Thyroid gland (tissue), 4 donors: ENCODE results near the gene SPTBN4. TPM values are rescaled to one million over a fixed set of nuclear protein-coding genes. Genes with fewer than 3 reads are reported as not detected.
"Not testable (repeated sequence)": the region's sequence is repeated elsewhere in the genome, so short reads cannot be mapped to it uniquely, and the experiment has no call there.

ENCODE experiments used
- DNase-seq, 2 donors: peaks; one replicate each; pipeline ENCODE4 v3.0.0-alpha.2; 2019
- H3K27ac ChIP-seq, 3 donors: fragments of 200-600 bp; sonication (generic); 1 replicate in 2 of 3; 2 replicates in 1 of 3; pipeline ENCODE4 v1.5.1; 2016 to 2019; ENCODE audit warnings: mild to moderate bottlenecking in 1 of 3, moderate library complexity in 1 of 3
- H3K27me3 ChIP-seq: fragments of 200-600 bp; sonication (generic); one replicate; pipeline ENCODE4 v1.5.1; 2019
- H3K36me3 ChIP-seq, 2 donors: fragments of 200-600 bp; sonication (generic); one replicate each; pipeline ENCODE4 v1.5.1; 2016 to 2019
- H3K4me1 ChIP-seq, 2 donors: fragments of 200-600 bp; sonication (generic); one replicate each; pipeline ENCODE4 v1.5.1; 2017 to 2019
- H3K4me3 ChIP-seq, 3 donors: fragments of 200-600 bp; sonication (generic); replicated peaks in 1 of 3; 1 replicate in 2 of 3; 2 replicates in 1 of 3; pipeline ENCODE4 v1.5.1; 2016; ENCODE audit warnings: mild to moderate bottlenecking in 1 of 3
- H3K9me3 ChIP-seq: fragments of 200-600 bp; sonication (generic); one replicate; pipeline ENCODE4 v1.5.1; 2017
- POLR2A ChIP-seq, 2 donors: fragments of 450-650 bp; IDR thresholded peaks; one replicate each; pipeline ENCODE4 v1.6.1; 2017; ENCODE audit warnings: antibody characterized with exemption in 2 of 2, mild to moderate bottlenecking in 2 of 2, moderate library complexity in 1 of 2
- WGBS, 2 donors: methylation state at CpG; one replicate each; pipeline ENCODE4 v1.1.5; 2017; 5-methylcytosine and 5-hydroxymethylcytosine counted together
- intact Hi-C: fragments of 100-400 bp; cut with DNase I; formaldehyde crosslinking; loops from one replicate; pipeline ENCODE4 v1.15.1; 2023
- total RNA-seq, 4 donors: library from RNA; depleted of rRNA; stranded (reverse); fragments of >200 nt; gene quantifications; one replicate each; pipeline ENCODE4 v1.2.3, GENCODE V29; 2016
- TF ChIP-seq, protein P1 (sequence below), 6 experiments: fragments of 200-600 bp in 3 of 6; fragments of 450-650 bp in 3 of 6; sonication (generic) in 3 of 6; IDR thresholded peaks; one replicate each; pipeline ENCODE4 v1.5.1; 2016 to 2019; ENCODE audit warnings: antibody characterized with exemption in 6 of 6, mild to moderate bottlenecking in 2 of 6, inconsistent platforms in 1 of 6, moderate library complexity in 1 of 6

SPTBN4 gene
- total RNA-seq, 4 donors from 2014 or later = 0.67 to 2.7 (median 1.0) TPM

GRCh38 chr19:40460185-40460584 is 6.6 kb upstream of the SPTBN4 start:
- 90 to 92% methylated on average over 3 of the region's 3 CpGs for WGBS, 2 donors
- H3K27me3 ChIP-seq = no peaks in the 10 kb centered on the region
- no peak overlapping the region for H3K4me3 ChIP-seq
- TF ChIP-seq POLR2A (IDR thresholded peaks at IDR 0.05) = no peak
- TF ChIP-seq, protein P1, sequence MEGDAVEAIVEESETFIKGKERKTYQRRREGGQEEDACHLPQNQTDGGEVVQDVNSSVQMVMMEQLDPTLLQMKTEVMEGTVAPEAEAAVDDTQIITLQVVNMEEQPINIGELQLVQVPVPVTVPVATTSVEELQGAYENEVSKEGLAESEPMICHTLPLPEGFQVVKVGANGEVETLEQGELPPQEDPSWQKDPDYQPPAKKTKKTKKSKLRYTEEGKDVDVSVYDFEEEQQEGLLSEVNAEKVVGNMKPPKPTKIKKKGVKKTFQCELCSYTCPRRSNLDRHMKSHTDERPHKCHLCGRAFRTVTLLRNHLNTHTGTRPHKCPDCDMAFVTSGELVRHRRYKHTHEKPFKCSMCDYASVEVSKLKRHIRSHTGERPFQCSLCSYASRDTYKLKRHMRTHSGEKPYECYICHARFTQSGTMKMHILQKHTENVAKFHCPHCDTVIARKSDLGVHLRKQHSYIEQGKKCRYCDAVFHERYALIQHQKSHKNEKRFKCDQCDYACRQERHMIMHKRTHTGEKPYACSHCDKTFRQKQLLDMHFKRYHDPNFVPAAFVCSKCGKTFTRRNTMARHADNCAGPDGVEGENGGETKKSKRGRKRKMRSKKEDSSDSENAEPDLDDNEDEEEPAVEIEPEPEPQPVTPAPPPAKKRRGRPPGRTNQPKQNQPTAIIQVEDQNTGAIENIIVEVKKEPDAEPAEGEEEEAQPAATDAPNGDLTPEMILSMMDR (IDR thresholded peaks at IDR 0.05) = no peak
- no peaks in the 10 kb centered on the region for H3K9me3 ChIP-seq
- intact Hi-C loops = loop anchor here (10.0 kb wide), 2 partner anchors 65 to 135 kb away; no protein-coding TSS in a partner anchor
- peaks cover 0 to 5% of the 10 kb centered on the region in 2 donors for H3K36me3 ChIP-seq
- H3K27ac ChIP-seq = no peak overlapping the region
- no peak for DNase-seq
- H3K4me1 ChIP-seq = peaks cover 8 to 16% of the 10 kb centered on the region in 2 donors

DNA sequence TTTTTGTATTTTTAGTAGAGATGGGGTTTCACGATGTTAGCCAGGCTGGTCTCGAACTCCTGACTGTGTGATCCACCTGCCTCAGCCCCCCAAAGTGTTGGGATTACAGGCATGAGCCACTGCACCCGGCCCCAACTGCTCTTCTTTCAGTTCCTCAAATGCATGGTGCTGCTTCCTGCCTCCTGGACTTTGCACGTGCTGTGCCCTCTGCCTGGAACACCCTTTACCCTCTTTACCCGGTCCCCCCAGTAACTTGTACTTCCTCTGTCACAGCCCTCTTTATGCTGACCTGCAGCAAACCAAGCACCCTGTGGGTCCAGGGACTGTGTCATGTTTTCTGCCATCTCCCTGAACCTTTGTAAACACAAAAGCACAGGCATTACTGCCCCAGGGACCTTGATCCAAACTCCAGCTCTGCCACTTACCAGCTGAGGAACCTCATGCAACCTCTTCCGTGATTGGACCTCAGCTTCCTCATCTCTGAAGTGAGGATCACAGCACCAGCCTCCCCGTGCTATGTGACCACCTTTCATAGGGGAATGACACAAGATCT is 5.1 kb upstream of the SPTBN4 start:
- WGBS, 2 donors = 81 to 82% methylated on average over 7 of the region's 7 CpGs
- TF ChIP-seq, protein P1 (IDR thresholded peaks at IDR 0.05) = no peak
- no peak for TF ChIP-seq POLR2A (IDR thresholded peaks at IDR 0.05)
- no peaks in the 10 kb centered on the region for H3K27me3 ChIP-seq
- intact Hi-C loops = loop anchor here (10.0 kb wide), 2 partner anchors 63 to 133 kb away; no protein-coding TSS in a partner anchor
- no peak overlapping the region for H3K27ac ChIP-seq
- peaks cover 0 to 5% of the 10 kb centered on the region in 2 donors for H3K36me3 ChIP-seq
- H3K4me1 ChIP-seq = peaks cover 15 to 24% of the 10 kb centered on the region in 2 donors
- no peak overlapping the region for H3K4me3 ChIP-seq
- H3K9me3 ChIP-seq = no peaks in the 10 kb centered on the region
- no peak for DNase-seq

DNA sequence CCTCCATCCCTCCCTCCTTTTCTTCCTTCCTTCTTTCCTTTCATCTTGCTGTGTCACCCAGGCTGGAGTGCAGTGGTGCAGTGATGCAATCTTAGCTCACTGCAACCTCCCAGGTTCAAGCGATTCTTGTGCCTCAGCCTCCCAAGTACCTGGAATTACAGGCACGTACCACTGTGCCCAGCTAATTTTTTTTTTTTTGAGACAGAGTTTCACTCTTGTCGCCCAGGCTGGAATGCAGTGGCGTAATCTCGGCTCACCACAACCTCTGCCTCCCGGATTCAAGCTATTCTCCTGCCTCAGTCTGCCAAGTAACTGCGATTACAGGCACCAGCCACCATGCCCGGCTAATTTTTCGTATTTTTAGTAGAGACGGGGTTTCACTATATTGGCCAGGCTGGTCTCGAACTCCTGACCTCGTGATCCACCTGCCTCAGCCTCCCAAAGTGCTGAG is 3.2 kb upstream of the SPTBN4 start:
- WGBS, 2 donors = 69 to 73% methylated on average over 12 of the region's 12 CpGs
- not testable (repeated sequence) for H3K36me3 ChIP-seq, H3K27me3 ChIP-seq, H3K4me3 ChIP-seq, H3K9me3 ChIP-seq
- DNase-seq = peak; percentile 16 to 36
- intact Hi-C loops = loop anchor here (10.0 kb wide), 2 partner anchors 61 to 131 kb away; no protein-coding TSS in a partner anchor
- Histone ChIP-seq H3K4me1 (peaks cover 18 to 31% of the 10 kb centered on the region in 2 donors), H3K27ac (peak overlapping the region in 2 of 3 donors; percentile 94 to 95)

- Histone ChIP-seq H3K4me1 (peaks cover 18 to 31% of the 10 kb centered on the region in 2 donors), H3K36me3 (no peaks in the 10 kb centered on the region), H3K9me3 (no peaks in the 10 kb centered on the region), H3K27me3 (no peaks in the 10 kb centered on the region), H3K4me3 (peak overlapping the region in 1 of 3 donors; percentile 55), H3K27ac (peak overlapping the region; percentile 91 to 95 (median 94))
- TF ChIP-seq POLR2A (IDR thresholded peaks at IDR 0.05) = peak in 1 of 2 donors; percentile 19
- TF ChIP-seq, protein P1 (IDR thresholded peaks at IDR 0.05) = peak; percentile 73 to 94 (median 87)
- WGBS, 2 donors = 21 to 25% methylated on average over 11 of the region's 11 CpGs
- peak; percentile 91 to 94 for DNase-seq
- intact Hi-C loops = loop anchor here (10.0 kb wide), 2 partner anchors 60 to 130 kb away; no protein-coding TSS in a partner anchor
These were observed 2.5 kb upstream of the SPTBN4 start for GRCh38 chr19:40464059-40465024.

- H3K27ac ChIP-seq = peak overlapping the region; percentile 91 to 95 (median 94)
- intact Hi-C loops = loop anchor here (10.0 kb wide), 2 partner anchors 60 to 130 kb away; no protein-coding TSS in a partner anchor
- peaks cover 18 to 31% of the 10 kb centered on the region in 2 donors for H3K4me1 ChIP-seq
- H3K27me3 ChIP-seq = no peaks in the 10 kb centered on the region
- no peaks in the 10 kb centered on the region for H3K36me3 ChIP-seq
- H3K9me3 ChIP-seq = no peaks in the 10 kb centered on the region
- 11 to 12% methylated on average over 11 of the region's 11 CpGs for WGBS, 2 donors
- DNase-seq = no peak
- peak overlapping the region; percentile 55 to 80 (median 64) for H3K4me3 ChIP-seq
- TF ChIP-seq, protein P1 (IDR thresholded peaks at IDR 0.05) = no peak
- no peak for TF ChIP-seq POLR2A (IDR thresholded peaks at IDR 0.05)
These were observed 1.7 kb upstream of the SPTBN4 start for GRCh38 chr19:40465025-40465556.
